Spleen (tissue), 11 donors: ENCODE measurements around the gene G2E3. TPM values are rescaled to one million over a fixed set of nuclear protein-coding genes. Genes with fewer than 3 reads are reported as not detected.

ENCODE experiments used
- DNase-seq: peaks from one replicate; pipeline ENCODE4 v3.0.0-alpha.2; 2020
- H3K27ac ChIP-seq, 8 donors: fragments of 200-600 bp; sonication (generic) in 7 of 8; 1 replicate in 4 of 8; 2 replicates in 4 of 8; pipeline versions ENCODE4 v1.5.0 to v1.8.0; 2016 to 2021; ENCODE audit warnings: inconsistent platforms in 4 of 8, mild to moderate bottlenecking in 4 of 8, moderate library complexity in 1 of 8
- H3K27me3 ChIP-seq, 7 donors: fragments of 200-600 bp; sonication (generic) in 6 of 7; replicated peaks in 1 of 7; 1 replicate in 4 of 7; 2 replicates in 3 of 7; pipeline versions ENCODE4 v1.5.0 to v1.8.0; 2016 to 2021; ENCODE audit warnings: inconsistent platforms in 3 of 7, mild to moderate bottlenecking in 1 of 7
- H3K36me3 ChIP-seq, 6 donors: fragments of 200-600 bp; sonication (generic) in 5 of 6; 1 replicate in 4 of 6; 2 replicates in 2 of 6; pipeline versions ENCODE4 v1.5.0 to v1.8.0; 2016 to 2021; ENCODE audit warnings: inconsistent platforms in 2 of 6
- H3K4me1 ChIP-seq, 6 donors: fragments of 200-600 bp; sonication (generic) in 5 of 6; 1 replicate in 3 of 6; 2 replicates in 3 of 6; pipeline versions ENCODE4 v1.5.0 to v1.8.0; 2016 to 2021; ENCODE audit warnings: inconsistent platforms in 3 of 6
- H3K4me3 ChIP-seq, 8 donors: fragments of 200-600 bp; sonication (generic) in 7 of 8; 1 replicate in 4 of 8; 2 replicates in 4 of 8; pipeline versions ENCODE4 v1.5.0 to v1.8.0; 2016 to 2021; ENCODE audit warnings: inconsistent platforms in 4 of 8, mild to moderate bottlenecking in 4 of 8, moderate library complexity in 2 of 8
- H3K9me3 ChIP-seq, 8 donors: fragments of 200-600 bp; sonication (generic) in 7 of 8; 1 replicate in 4 of 8; 2 replicates in 4 of 8; pipeline versions ENCODE4 v1.5.0 to v1.8.0; 2016 to 2021; ENCODE audit warnings: inconsistent platforms in 4 of 8
- POLR2A ChIP-seq, 3 donors: fragments of 450-650 bp; IDR thresholded peaks; one replicate each; pipeline ENCODE4 v1.5.1; 2017; ENCODE audit warnings: antibody characterized with exemption in 3 of 3, mild to moderate bottlenecking in 1 of 3
- POLR2AphosphoS5 ChIP-seq, 3 donors: sonication (generic); formaldehyde crosslinking; IDR thresholded peaks; one replicate each; pipeline ENCODE4 v1.5.1; 2017; ENCODE audit warnings: antibody characterized with exemption in 3 of 3
- WGBS, 5 donors: extraction: QIAGEN DNeasy Blood & Tissue Kit in 3 of 5; methylation state at CpG; one replicate each; pipeline versions ENCODE4 v1.1.5 to v1.1.7; 2013 to 2018; 5-methylcytosine and 5-hydroxymethylcytosine counted together
- intact Hi-C: fragments of 100-400 bp; cut with DNase I; formaldehyde crosslinking; loops from one replicate; pipeline ENCODE4 v1.15.0; 2023; ENCODE audit warnings: low total_unique reads
- polyA plus RNA-seq, 3 donors: library from polyadenylated mRNA; stranded (reverse); fragments of 200-250 nt; gene quantifications; one replicate each; pipeline ENCODE4 v1.2.1, GENCODE V29; 2013
- total RNA-seq, 7 donors: library from RNA; depleted of rRNA in 3 of 7; stranded (reverse); fragments of >200 nt in 3 of 7; fragmentation: NEBNext Ultra II Directional in 4 of 7; extraction: Animal tissue kit (Norgen Biotek cat#: 25700) in 4 of 7; gene quantifications; one replicate each; pipeline versions ENCODE4 v1.1.0 to v1.2.1, GENCODE V29; 2016 to 2021
- TF ChIP-seq, protein P1 (sequence below), 11 experiments: fragments of 200-600 bp in 7 of 11; fragments of 450-650 bp in 4 of 11; sonication (generic) in 4 of 11; IDR thresholded peaks in 8 of 11; conservative IDR thresholded peaks in 3 of 11; 1 replicate in 7 of 11; 2 replicates in 4 of 11; pipeline versions ENCODE4 v1.4.0 to v1.8.0; 2016 to 2021; ENCODE audit warnings: antibody characterized with exemption in 11 of 11, inconsistent platforms in 4 of 11, mild to moderate bottlenecking in 1 of 11
- donor health status: healthy with polysubstance abuse.
- donor health status: DM: no; HTN: no; CAD: no; lungs with moderate emphysema.
- donor health status: DM: no; HTN: no; CAD: no.
- donor health status: Bipolar disorder and iron deficiency.
- donor health status: healthy.
- donor health status: DM: no; HTN: no; CAD: no.
- donor health status: DM: yes; HTN: yes; CAD: no.

The G2E3 gene
- total and polyA plus RNA-seq, 10 donors = 4.6 to 25.4 (median 19.1) TPM

DNA sequence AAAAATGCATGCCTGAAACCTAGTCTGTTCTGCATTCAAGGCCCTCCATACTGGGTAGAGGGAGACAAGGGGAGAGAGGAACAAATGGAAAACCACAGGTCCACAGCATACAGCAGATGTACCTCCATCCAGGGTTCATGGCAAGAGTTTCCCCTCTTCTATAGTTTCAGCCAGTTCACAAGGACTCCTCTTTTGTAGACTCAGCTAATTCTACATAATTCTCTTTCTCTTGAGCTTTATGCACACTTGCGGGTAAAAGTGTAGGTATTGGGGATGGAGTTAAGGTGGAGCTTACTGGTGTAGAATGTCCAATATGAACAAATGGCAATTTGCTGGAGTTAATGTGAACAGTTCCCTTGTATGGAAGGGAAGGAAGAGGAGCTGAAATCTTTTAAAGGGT lies 23.4 kb downstream of the G2E3 start:
- Histone ChIP-seq H3K36me3 (peaks cover 0 to 50% (median under 1%) of the 10 kb centered on the region in 6 donors), H3K4me1 (peaks cover 0 to 4% (median 0%) of the 10 kb centered on the region in 6 donors), H3K27ac (no peak overlapping the region), H3K4me3 (no peak overlapping the region), H3K27me3 (no peaks in the 10 kb centered on the region), H3K9me3 (peaks cover 0 to 19% (median 12%) of the 10 kb centered on the region in 8 donors)
- intact Hi-C loops = no loop called here
- WGBS, 5 donors = 92 to 100% (median 100%) methylated on average over 1 of the region's 1 CpG
- no peak for DNase-seq
- TF ChIP-seq POLR2A (IDR thresholded peaks at IDR 0.05) = no peak
- TF ChIP-seq, protein P1, sequence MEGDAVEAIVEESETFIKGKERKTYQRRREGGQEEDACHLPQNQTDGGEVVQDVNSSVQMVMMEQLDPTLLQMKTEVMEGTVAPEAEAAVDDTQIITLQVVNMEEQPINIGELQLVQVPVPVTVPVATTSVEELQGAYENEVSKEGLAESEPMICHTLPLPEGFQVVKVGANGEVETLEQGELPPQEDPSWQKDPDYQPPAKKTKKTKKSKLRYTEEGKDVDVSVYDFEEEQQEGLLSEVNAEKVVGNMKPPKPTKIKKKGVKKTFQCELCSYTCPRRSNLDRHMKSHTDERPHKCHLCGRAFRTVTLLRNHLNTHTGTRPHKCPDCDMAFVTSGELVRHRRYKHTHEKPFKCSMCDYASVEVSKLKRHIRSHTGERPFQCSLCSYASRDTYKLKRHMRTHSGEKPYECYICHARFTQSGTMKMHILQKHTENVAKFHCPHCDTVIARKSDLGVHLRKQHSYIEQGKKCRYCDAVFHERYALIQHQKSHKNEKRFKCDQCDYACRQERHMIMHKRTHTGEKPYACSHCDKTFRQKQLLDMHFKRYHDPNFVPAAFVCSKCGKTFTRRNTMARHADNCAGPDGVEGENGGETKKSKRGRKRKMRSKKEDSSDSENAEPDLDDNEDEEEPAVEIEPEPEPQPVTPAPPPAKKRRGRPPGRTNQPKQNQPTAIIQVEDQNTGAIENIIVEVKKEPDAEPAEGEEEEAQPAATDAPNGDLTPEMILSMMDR (IDR thresholded peaks at IDR 0.05 in 8 of 11, conservative IDR thresholded peaks at IDR 0.05 in 3 of 11) = no peak
- TF ChIP-seq POLR2AphosphoS5 (IDR thresholded peaks at IDR 0.05) = no peak

DNA sequence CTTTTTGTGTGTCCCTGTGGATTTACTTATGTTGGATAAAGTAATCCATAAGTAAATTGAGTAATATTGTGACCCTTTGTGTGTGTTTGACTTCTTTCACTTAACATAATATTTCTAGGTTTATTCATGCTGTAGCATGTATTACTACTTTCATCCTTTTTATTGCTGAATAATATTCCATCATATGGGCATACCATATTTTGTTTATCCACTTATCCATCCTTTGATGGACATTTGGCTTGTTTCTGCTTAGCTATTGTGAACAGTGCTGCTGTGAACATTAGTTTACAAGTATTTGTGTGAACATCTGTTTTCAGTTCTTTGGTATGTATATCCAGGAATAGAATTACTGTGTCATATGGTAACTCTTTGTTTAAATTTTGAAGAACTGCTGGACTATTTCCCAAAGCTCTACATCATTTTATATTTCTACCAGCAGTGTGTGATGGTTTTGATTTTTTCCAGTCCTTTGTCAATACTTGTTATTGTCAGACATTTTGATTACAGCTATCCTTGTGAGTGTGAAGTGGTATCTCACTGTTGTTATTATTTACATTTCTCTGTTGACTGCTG lies 25.2 kb downstream of the G2E3 start:
- Histone ChIP-seq H3K4me1 (peaks cover 0 to 4% (median 0%) of the 10 kb centered on the region in 6 donors), H3K4me3 (no peak overlapping the region), H3K27me3 (no peaks in the 10 kb centered on the region), H3K9me3 (peaks cover 0 to 19% (median 12%) of the 10 kb centered on the region in 8 donors), H3K36me3 (peaks cover 0 to 59% (median 3%) of the 10 kb centered on the region in 6 donors), H3K27ac (no peak overlapping the region)
- DNase-seq = no peak
- TF ChIP-seq POLR2A (IDR thresholded peaks at IDR 0.05) (no peak), POLR2AphosphoS5 (IDR thresholded peaks at IDR 0.05) (no peak)
- TF ChIP-seq, protein P1 (IDR thresholded peaks at IDR 0.05 in 8 of 11, conservative IDR thresholded peaks at IDR 0.05 in 3 of 11) = no peak
- intact Hi-C loops = no loop called here

DNA sequence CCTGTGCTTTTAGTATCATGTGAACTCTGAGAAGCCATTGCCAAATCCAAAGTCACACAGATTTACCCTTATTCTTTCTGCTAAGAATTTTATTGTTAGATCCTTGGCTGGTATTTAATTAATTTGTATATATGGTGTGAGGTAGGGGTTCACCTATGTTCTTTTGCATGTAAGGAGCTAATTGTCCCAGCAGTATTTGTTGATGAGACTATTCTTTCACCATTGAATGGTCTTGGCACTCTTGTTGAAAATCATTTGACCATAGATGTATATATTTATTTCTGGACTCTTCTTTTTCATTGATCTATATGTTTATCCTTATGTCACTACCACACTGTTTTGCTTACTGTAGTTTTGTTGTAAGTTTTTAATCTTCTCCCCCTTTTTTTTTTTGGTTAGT lies 26.2 kb downstream of the G2E3 start:
- H3K4me3 ChIP-seq = no peak overlapping the region
- peaks cover 0 to 19% (median 12%) of the 10 kb centered on the region in 8 donors for H3K9me3 ChIP-seq
- TF ChIP-seq POLR2A (IDR thresholded peaks at IDR 0.05) (no peak), POLR2AphosphoS5 (IDR thresholded peaks at IDR 0.05) (no peak)
- TF ChIP-seq, protein P1 (IDR thresholded peaks at IDR 0.05 in 8 of 11, conservative IDR thresholded peaks at IDR 0.05 in 3 of 11) = no peak
- H3K4me1 ChIP-seq = peaks cover 0 to 4% (median 0%) of the 10 kb centered on the region in 6 donors
- DNase-seq = no peak
- H3K36me3 ChIP-seq = peaks cover 0 to 70% (median 11%) of the 10 kb centered on the region in 6 donors
- H3K27me3 ChIP-seq = no peaks in the 10 kb centered on the region
- intact Hi-C loops = no loop called here
- H3K27ac ChIP-seq = no peak overlapping the region

DNA sequence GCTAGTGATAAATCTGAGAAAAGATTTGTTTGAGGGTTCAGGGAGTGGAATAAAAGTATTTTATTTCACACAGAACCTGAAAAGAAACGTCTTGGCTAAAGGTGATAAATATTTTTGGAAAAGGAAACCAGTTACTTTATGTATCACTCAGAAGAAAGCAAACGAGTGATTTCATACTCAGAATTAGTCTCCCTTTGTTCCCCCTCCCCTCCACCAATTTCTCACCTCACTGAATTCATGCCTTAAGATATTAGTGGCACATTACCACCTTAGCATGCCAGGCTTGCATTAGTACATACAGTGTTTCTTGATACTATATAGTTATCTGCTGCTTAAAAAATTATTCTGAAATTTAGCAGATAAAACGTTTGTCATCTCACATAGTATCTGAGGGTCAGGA lies 28.2 kb downstream of the G2E3 start:
- Histone ChIP-seq H3K36me3 (peaks cover 0 to 79% (median 19%) of the 10 kb centered on the region in 6 donors), H3K4me3 (no peak overlapping the region), H3K9me3 (peaks cover 0 to 19% (median 12%) of the 10 kb centered on the region in 8 donors), H3K27ac (no peak overlapping the region), H3K27me3 (no peaks in the 10 kb centered on the region), H3K4me1 (no peaks in the 10 kb centered on the region)
- 68 to 82% (median 78%) methylated on average over 3 of the region's 3 CpGs for WGBS, 5 donors
- TF ChIP-seq, protein P1 (IDR thresholded peaks at IDR 0.05 in 8 of 11, conservative IDR thresholded peaks at IDR 0.05 in 3 of 11) = no peak
- TF ChIP-seq POLR2AphosphoS5 (IDR thresholded peaks at IDR 0.05) (no peak), POLR2A (IDR thresholded peaks at IDR 0.05) (no peak)
- DNase-seq = no peak
- intact Hi-C loops = no loop called here
